HepG2 (cell line): Measurements from ENCODE around the gene CXCR2. TPM values are rescaled to one million over a fixed set of nuclear protein-coding genes. Genes with fewer than 3 reads are reported as not detected.

ENCODE experiments used
- ATAC-seq: fragments of 200-7000 bp; cut with Tn5 transposase; 3 replicates; pipeline ENCODE4 v1.9.1; 2020; ENCODE audit warnings: mild to moderate bottlenecking, moderate library complexity
- BruUV-seq: library from RNA; stranded (reverse); fragments of 400-500 nt; replicated peaks from 2 replicates; lab custom pipeline; 2021; lab: Mats Ljungman, UMichigan
- CTCF ChIA-PET: fragments of 300-600 bp; formaldehyde crosslinking; extraction: SDS; loops from one replicate; lab custom pipeline; 2021; ENCODE audit warnings: low total read pairs, inconsistent platforms, low intra/inter-chr PET ratio; lab: Yijun Ruan, JAX
- POLR2A ChIA-PET: fragments of 350-600 bp; sonication (Branson Sonifier 250); formaldehyde crosslinking; loops from one replicate; lab custom pipeline; 2020; ENCODE audit warnings: antibody characterized with exemption, inconsistent platforms; lab: Yijun Ruan, JAX
- DNase-seq: peaks from one replicate; pipeline ENCODE4 v3.0.0-alpha.2; 2015; ENCODE audit warnings: low spot score
- FAIRE-seq: peaks from 3 replicates; lab custom pipeline; 2011; peaks lifted over from hg19 to GRCh38; lab: Jason Lieb, UNC
- H2AFZ ChIP-seq: one replicate; pipeline ENCODE4 v1.6.1; 2011; ENCODE audit warnings: low read length, inconsistent platforms
- H3K27ac ChIP-seq: fragments of 300-600 bp; 3 replicates; pipeline ENCODE4 v1.8.0; 2011; ENCODE audit warnings: mixed run types, mild to moderate bottlenecking, mixed read lengths, low read length, inconsistent platforms; ENCODE audit not compliant: insufficient read depth; ENCODE audit errors: extremely low read length
- H3K27me3 ChIP-seq, 2 experiments: fragments of 200-600 bp in 1 of 2; 2 replicates in 1 of 2; 3 replicates in 1 of 2; pipeline versions ENCODE4 v1.6.0 to v1.8.0; 2011; ENCODE audit warnings: low read length in 2 of 2, mild to moderate bottlenecking in 2 of 2, moderate library complexity in 2 of 2, inconsistent platforms in 1 of 2; ENCODE audit not compliant: insufficient read depth in 2 of 2, control insufficient read depth in 1 of 2
- H3K36me3 ChIP-seq, 2 experiments: fragments of 200-600 bp in 1 of 2; replicated peaks in 1 of 2; 2 replicates in 1 of 2; 3 replicates in 1 of 2; pipeline versions ENCODE4 v1.5.1 to v1.8.0; 2011; ENCODE audit warnings: low read length in 2 of 2, inconsistent platforms in 1 of 2; ENCODE audit not compliant: insufficient read depth in 2 of 2, control insufficient read depth in 1 of 2
- H3K4me1 ChIP-seq: 2 replicates; pipeline ENCODE4 v1.5.1; 2012; ENCODE audit warnings: low read length, inconsistent platforms; ENCODE audit not compliant: insufficient read depth
- H3K4me2 ChIP-seq: 2 replicates; pipeline ENCODE4 v1.6.0; 2011; ENCODE audit warnings: low read depth, low read length, inconsistent platforms
- H3K4me3 ChIP-seq, 3 experiments: fragments of 200-600 bp in 1 of 3; sonication (generic), shearing (Covaris generic) in 1 of 3; replicated peaks in 1 of 3; 2 replicates each; pipeline ENCODE4 v1.5.1; 2011 to 2016; ENCODE audit warnings: low read length in 3 of 3, inconsistent platforms in 2 of 3, low read depth in 2 of 3, mild to moderate bottlenecking in 2 of 3, control low read depth in 1 of 3, mixed read lengths in 1 of 3; ENCODE audit not compliant: insufficient read depth in 1 of 3
- H3K79me2 ChIP-seq: one replicate; pipeline ENCODE4 v1.6.1; 2011; ENCODE audit warnings: low read length, inconsistent platforms; ENCODE audit not compliant: insufficient read depth
- H3K9ac ChIP-seq: 2 replicates; pipeline ENCODE4 v1.6.0; 2011; ENCODE audit warnings: mild to moderate bottlenecking, low read depth, low read length, inconsistent platforms; ENCODE audit not compliant: insufficient read depth
- H3K9me3 ChIP-seq: 2 replicates; pipeline ENCODE4 v1.5.1; 2012; ENCODE audit warnings: mild to moderate bottlenecking, low read length
- H4K20me1 ChIP-seq: 2 replicates; pipeline ENCODE4 v1.6.0; 2011; ENCODE audit warnings: inconsistent platforms, mild to moderate bottlenecking, low read length, moderate library complexity; ENCODE audit not compliant: insufficient read depth
- AGO2 ChIP-seq: fragments of 200-400 bp; formaldehyde crosslinking; optimal IDR thresholded peaks from 2 replicates; pipeline ENCODE3; 2017; ENCODE audit warnings: mild to moderate bottlenecking, low read depth, low read length, moderate library complexity
- CBX5 ChIP-seq: sonication (generic); formaldehyde crosslinking; IDR thresholded peaks from 2 replicates; pipeline ENCODE4 v1.4.0; 2020; ENCODE audit warnings: missing genetic modification reagents, borderline replicate concordance
- CCDC6 ChIP-seq: sonication (generic); formaldehyde crosslinking; IDR thresholded peaks from 2 replicates; pipeline ENCODE4 v1.8.1; 2022; ENCODE audit warnings: mild to moderate bottlenecking, missing genetic modification reagents, moderate library complexity
- DPF2 ChIP-seq: sonication (generic); formaldehyde crosslinking; IDR thresholded peaks from 2 replicates; pipeline ENCODE4 v1.4.0; 2020; ENCODE audit warnings: mild to moderate bottlenecking, low read depth, missing genetic modification reagents, borderline replicate concordance
- ETV6 ChIP-seq: sonication (generic); formaldehyde crosslinking; conservative IDR thresholded peaks from 2 replicates; pipeline ENCODE4 v1.4.0; 2020; ENCODE audit warnings: missing genetic modification reagents
- FOXO4 ChIP-seq: sonication (generic); formaldehyde crosslinking; conservative IDR thresholded peaks from 2 replicates; pipeline ENCODE4 v1.8.1; 2023; ENCODE audit warnings: missing genetic modification reagents
- MTERF4 ChIP-seq: sonication (generic); formaldehyde crosslinking; IDR thresholded peaks from 2 replicates; pipeline ENCODE4 v1.8.0; 2023; ENCODE audit warnings: mild to moderate bottlenecking, missing genetic modification reagents
- PLRG1 ChIP-seq: fragments of 450-650 bp; conservative IDR thresholded peaks from 2 replicates; pipeline ENCODE4 v1.6.1; 2016
- SKI ChIP-seq: fragments of 450-650 bp; IDR thresholded peaks from one replicate; pipeline ENCODE4 v1.6.1; 2018; ENCODE audit warnings: mild to moderate bottlenecking; ENCODE audit not compliant: partially characterized antibody
- TEAD3 ChIP-seq: optimal IDR thresholded peaks from 2 replicates; pipeline ENCODE3; 2016; ENCODE audit warnings: borderline replicate concordance
- ZKSCAN8 ChIP-seq: IDR thresholded peaks from 2 replicates; pipeline ENCODE4 v1.6.1; 2016; ENCODE audit warnings: borderline replicate concordance, missing genetic modification reagents, missing compliant biosample characterization
- ZNF101 ChIP-seq: sonication (generic); formaldehyde crosslinking; IDR thresholded peaks from 2 replicates; pipeline ENCODE4 v1.4.0; 2020; ENCODE audit warnings: mild to moderate bottlenecking, low read depth, missing genetic modification reagents, borderline replicate concordance
- ZNF207 ChIP-seq: fragments of 450-650 bp; IDR thresholded peaks from 2 replicates; pipeline ENCODE4 v1.6.1; 2016; ENCODE audit warnings: antibody characterized with exemption, borderline replicate concordance
- ZNF615 ChIP-seq: sonication (generic); formaldehyde crosslinking; IDR thresholded peaks from 2 replicates; pipeline ENCODE4 v1.5.0; 2020; ENCODE audit warnings: mild to moderate bottlenecking, missing genetic modification reagents, borderline replicate concordance
- ZNF780A ChIP-seq: sonication (generic); formaldehyde crosslinking; IDR thresholded peaks from 2 replicates; pipeline ENCODE4 v1.8.0; 2022; ENCODE audit warnings: mild to moderate bottlenecking, missing genetic modification reagents, moderate library complexity
- WGBS: methylation state at CpG from one replicate; pipeline ENCODE4 v1.1.6; 2017; ENCODE audit warnings: low lambda C conversion rate; 5-methylcytosine and 5-hydroxymethylcytosine counted together
- in situ Hi-C: cut with HindIII; loops from 2 replicates; pipeline ENCODE4 v1.10.0; 2017; ENCODE audit warnings: low pct_unique_long_range_greater_than_20kb; ENCODE audit not compliant: extremely low pct_ligation_motif_present
- intact Hi-C: fragments of 100-400 bp; cut with micrococcal nuclease; formaldehyde crosslinking; loops from one replicate; pipeline ENCODE4 v1.10.0; 2022; ENCODE audit not compliant: unreplicated experiment
- polyA plus RNA-seq, 8 experiments: library from polyadenylated mRNA; depleted of rRNA in 3 of 8; stranded (reverse) in 7 of 8; unstranded in 1 of 8; fragments of >200 nt; fragmentation: Illumina TruSeq in 4 of 8; extraction: Trizol in 4 of 8; gene quantifications; 2 replicates each; pipeline versions ENCODE4 v1.2.1 to v1.2.3, GENCODE V29; 2011 to 2016; ENCODE audit warnings: low read depth in 4 of 8, missing spikeins in 1 of 8, mixed read lengths in 1 of 8; ENCODE audit not compliant: insufficient read depth in 1 of 8
- total RNA-seq, 5 experiments: library from RNA; depleted of rRNA; stranded (reverse); fragments of >200 nt; fragmentation: Illumina TruSeq; extraction: Trizol; gene quantifications; 2 replicates each; pipeline ENCODE4 v1.2.3, GENCODE V29; 2016; ENCODE audit warnings: low read depth in 1 of 5

CXCR2 gene
- total and polyA plus RNA-seq, 2 of the 13 experiments (the other 11 are each of a cell fraction or from before 2014, with no cell fraction given): not detected

GRCh38 chr2:218095853-218096252 lies 30.0 kb upstream of the CXCR2 start:
- no peaks in the 10 kb centered on the region for H3K36me3 ChIP-seq
- no peak for FAIRE-seq
- H4K20me1 ChIP-seq: no peaks in the 10 kb centered on the region
- H3K27ac ChIP-seq: no peak overlapping the region
- no peak overlapping the region for H3K9ac ChIP-seq
- intact Hi-C loops (no loop called here), in situ Hi-C loops (no loop called here)
- TF ChIP-seq MTERF4 (CRISPR knock-in tag) (no peak), SKI (no peak), DPF2 (CRISPR knock-in tag) (no peak), CCDC6 (CRISPR knock-in tag) (no peak), ZNF615 (CRISPR knock-in tag) (no peak)
- BruUV-seq: no TSS peak
- no peak overlapping the region for H3K4me2 ChIP-seq
- ChIA-PET CTCF (no interaction called here), POLR2A (no interaction called here)
- no peak overlapping the region for H2AFZ ChIP-seq
- ATAC-seq: no peak
- WGBS: 18% methylated on average over 8 of the region's 8 CpGs
- H3K79me2 ChIP-seq: no peaks in the 10 kb centered on the region
- H3K9me3 ChIP-seq: no peaks in the 10 kb centered on the region
- DNase-seq: no peak
- no peak overlapping the region for H3K4me3 ChIP-seq
- peaks cover 2 to 3% of the 10 kb centered on the region in 2 experiments; a peak in 1 of 5 replicates for H3K27me3 ChIP-seq
- H3K4me1 ChIP-seq: no peaks in the 10 kb centered on the region

GRCh38 chr2:218097975-218098374 lies 27.9 kb upstream of the CXCR2 start:
- Histone ChIP-seq H2AFZ (no peak overlapping the region), H4K20me1 (no peaks in the 10 kb centered on the region), H3K4me3 (no peak overlapping the region), H3K9me3 (no peaks in the 10 kb centered on the region), H3K9ac (no peak overlapping the region), H3K36me3 (no peaks in the 10 kb centered on the region), H3K27me3 (peaks cover 0 to 3% of the 10 kb centered on the region in 2 experiments; a peak in 2 of 5 replicates), H3K4me2 (no peak overlapping the region), H3K4me1 (no peaks in the 10 kb centered on the region), H3K27ac (no peak overlapping the region), H3K79me2 (no peaks in the 10 kb centered on the region)
- CTCF ChIA-PET: no interaction called here
- no peak for DNase-seq
- ATAC-seq: no peak
- WGBS: 10% methylated on average over 3 of the region's 3 CpGs
- POLR2A ChIA-PET: no interaction called here
- in situ Hi-C loops (no loop called here), intact Hi-C loops (no loop called here)
- FAIRE-seq: no peak
- no TSS peak for BruUV-seq
- TF ChIP-seq PLRG1: no peak
- no peak for TF ChIP-seq ETV6
- no peak for TF ChIP-seq ZNF101 (CRISPR knock-in tag)
- no peak for TF ChIP-seq AGO2
- TF ChIP-seq CBX5 (CRISPR knock-in tag): no peak
- no peak for TF ChIP-seq ZKSCAN8 (CRISPR knock-in tag)
- TF ChIP-seq TEAD3 (CRISPR knock-in tag): no peak
- TF ChIP-seq FOXO4 (CRISPR knock-in tag): no peak
- TF ChIP-seq ZNF780A (CRISPR knock-in tag): no peak
- no peak for TF ChIP-seq ZNF207
